Measurements from ENCODE around the gene XRCC4.
"Not testable (repeated sequence)": the region's sequence is repeated elsewhere in the genome, so short reads cannot be mapped to it uniquely, and the experiment has no call there.

XRCC4 gene

DNA sequence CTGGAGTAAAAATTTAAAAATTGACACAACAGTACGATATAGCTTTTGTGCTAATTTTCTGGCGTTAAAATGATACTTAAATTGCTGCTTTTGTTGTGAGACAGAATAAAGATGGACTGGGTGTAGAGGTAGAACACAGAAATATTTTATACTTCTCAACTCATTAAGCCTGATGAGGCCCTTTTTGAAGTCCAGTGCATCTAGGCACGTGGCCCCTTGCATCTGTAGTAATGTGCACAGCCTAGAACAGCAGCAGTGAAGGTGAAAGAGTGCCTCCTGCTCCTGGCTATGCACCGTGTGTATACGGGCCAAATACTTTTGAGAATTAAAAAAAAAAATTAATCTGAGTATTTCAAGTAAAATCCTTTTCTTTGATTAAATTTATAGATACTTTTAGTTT, 115.6 kb downstream of the XRCC4 start:
- no peak for DNase-seq

DNA sequence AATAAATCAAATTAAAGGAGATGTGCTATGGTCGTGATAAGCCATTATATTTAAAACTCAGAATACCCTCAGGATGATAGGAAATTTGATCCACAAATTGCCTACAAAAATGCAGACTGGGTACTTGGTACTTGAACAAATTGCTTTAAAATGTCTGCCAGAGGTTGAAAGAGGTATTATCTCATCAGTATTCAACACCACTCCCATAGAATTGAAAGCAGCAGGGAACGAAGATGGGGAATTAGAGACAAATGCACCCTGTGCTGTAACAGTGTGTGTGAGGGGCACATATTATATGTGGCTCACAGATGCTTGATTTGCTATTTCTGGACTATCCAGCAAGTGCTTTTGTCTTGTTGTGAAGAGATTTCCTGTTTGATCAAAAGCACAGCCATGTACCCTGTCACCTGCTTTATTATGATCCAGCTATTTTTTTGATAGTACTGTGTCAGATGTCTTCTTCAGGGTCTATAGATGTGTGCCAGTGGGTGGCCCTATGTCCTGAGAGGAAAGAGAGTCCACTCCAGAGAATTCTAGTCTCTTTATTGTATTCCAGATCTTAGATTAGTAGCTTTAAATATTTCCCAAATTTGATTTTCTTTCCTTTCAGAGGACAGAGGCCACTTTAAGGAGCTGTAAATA, 120.1 kb downstream of the XRCC4 start:
- DNase-seq, result no peak

DNA sequence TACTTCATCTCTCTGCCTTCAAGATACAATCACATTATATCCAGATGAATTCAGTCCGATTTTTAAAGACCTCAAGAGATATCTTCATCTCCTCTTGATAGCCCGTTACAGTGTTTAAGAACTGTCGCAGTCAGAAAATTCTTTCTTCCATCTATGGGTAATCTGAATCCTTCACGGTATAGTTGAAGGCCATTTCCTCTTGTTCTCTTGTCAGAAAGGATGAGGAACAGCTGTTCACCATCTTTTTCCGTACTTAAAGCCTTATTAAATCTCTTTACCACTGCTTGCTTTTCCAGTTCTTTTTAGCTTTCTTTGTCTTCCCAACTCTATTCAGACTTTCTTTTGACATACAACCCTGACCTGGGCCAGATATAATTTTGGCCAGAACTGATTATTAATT, 121.8 kb downstream of the XRCC4 start:
- DNase-seq, result no peak

DNA sequence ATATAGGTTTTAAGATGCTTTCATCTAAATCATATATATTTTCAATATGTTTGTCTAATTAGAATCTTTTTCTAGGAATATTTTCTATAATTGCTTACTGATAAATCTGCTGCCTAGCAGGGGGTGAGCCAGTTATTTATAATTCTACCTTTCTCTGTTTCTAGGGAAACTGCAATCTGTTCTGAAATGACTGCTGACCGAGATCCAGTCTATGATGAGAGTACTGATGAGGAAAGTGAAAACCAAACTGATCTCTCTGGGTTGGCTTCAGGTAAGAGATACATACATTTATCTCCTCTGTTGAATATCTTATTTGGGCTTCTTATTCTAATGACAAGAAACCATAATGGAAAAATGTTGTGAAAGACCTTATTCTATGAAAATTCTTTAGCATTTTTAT, 127.3 kb downstream of the XRCC4 start:
- DNase-seq, result no peak

DNA sequence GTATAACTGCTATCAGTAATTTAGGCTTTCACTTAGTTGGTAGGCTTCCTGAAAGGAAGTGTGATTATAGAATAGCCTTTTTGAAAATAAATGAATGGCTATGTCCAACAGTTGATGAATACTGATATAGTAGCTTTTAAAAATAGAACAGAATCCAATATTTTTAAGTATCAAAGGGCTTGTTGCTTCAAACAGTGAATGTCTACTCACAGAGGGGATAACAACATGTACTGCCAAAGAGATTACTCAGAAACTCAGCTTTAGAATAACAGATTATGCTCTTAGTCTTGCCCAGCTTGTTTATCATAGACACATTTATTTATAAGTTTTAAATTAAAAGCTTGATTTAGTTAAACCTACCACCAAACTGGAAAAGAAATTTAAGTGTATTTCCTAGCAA, 132.6 kb downstream of the XRCC4 start:
- DNase-seq, result no peak

DNA sequence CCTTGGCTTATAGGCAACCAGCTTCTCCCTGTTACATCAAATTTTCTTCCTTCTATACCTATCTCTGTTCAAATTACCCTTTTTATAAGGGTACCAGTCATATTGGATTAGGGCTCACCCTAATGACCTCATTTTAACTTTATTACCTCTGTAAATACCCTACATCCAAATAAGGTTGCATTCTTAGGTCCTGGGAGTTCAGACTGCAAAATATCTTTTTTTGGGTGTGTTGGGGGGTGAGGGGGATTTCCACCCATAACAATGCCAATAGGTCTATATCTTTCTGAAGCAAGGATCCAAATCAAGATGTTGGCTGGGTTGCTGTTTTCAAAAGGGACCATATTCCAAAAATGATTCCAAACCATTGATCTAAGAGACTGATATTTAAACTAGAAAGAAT, 141.7 kb downstream of the XRCC4 start:
- DNase-seq, result no peak

DNA sequence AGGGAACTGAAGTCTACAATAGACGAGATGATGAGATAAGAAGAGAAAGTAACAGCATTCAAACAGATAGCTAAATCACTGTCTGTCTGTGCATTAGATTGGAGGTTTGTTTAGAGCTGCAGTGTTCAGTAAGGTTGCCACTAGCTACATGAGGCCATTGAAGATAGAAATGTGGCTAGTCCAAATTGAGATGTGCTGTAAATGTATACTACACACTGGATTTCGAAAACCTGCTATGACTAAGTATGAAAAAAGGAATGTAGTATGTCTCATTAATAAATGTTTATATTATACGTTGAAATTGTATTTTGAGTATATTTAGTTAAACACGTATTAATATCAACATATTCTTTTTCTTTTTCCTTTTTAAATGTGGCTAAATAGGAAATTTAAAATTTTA, 142.1 kb downstream of the XRCC4 start:
- no peak for DNase-seq

DNA sequence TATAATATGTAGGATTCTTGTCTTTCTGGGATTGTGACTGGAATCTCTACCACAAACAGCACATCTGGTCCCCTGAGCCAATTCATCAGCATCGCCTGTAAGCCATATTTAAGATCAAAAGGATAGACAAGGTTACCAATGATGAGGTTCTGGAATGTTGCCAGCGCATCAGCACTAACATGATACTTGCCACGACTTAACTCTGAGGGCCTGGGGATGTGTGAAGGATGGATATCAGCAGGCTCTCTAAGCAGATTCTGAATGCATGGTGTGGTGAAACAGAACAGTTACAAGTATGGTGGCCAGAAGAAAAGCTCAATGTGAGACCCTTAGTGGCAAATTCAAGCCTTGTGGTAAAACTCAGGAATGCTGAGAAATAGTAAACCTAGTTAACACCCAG, 143.0 kb downstream of the XRCC4 start:
- no peak for DNase-seq

DNA sequence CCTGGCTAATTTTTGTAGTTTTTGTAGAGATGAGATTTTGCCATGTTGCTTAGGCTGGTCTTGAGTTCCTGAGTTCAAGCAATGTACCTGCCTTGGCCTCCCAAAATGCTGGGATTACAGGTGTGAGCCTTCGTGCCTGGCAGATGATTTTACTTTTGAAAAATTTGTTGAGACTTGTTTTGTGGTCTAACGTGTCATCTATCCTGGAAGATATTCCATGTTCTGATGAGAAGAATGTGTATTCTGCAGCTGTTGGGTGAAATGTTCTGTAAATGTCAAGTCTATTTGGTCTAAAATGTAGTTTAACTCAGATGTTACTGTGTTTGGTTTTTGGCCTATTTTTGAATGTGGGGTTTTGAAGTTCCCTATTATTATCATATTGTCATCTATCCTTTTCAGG, 145.6 kb downstream of the XRCC4 start:
- no peak for DNase-seq

DNA sequence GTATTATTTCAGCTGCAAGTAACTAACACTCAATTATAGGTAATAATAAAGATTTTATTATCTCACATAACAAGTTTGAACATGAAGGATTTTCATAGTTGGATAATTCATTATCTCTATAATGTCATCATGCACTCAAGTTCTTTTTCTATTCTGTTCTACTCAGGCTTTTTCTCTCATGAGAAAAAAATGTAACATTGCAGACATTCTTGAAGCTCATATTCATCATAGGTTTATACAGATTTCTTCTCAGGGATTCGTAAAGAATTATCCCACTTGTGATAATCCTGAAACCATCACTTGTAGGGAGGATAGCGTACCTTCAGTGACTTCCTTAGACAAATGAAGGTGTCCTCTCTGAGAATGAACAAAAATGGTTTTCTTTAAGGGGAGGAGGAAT, 150.3 kb downstream of the XRCC4 start:
- no peak for DNase-seq

DNA sequence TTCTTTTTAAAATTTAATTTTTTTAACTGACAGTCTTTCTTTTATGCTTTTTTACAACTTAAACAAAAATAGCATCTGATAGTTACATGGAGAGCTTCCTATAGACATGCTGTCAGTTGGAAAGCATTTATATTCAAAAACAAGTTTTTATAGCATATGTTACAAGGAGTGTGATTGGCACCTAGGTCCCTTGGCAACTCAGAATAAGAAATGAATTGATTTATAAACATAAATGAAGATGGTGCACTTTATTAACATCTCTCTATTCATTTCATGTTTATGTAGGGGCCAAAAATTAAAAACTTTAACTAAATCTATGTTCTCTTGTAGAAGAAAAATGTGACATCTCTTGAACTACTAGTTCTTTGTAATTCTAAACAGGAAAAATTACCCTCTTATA, 153.2 kb downstream of the XRCC4 start:
- DNase-seq, result no peak

DNA sequence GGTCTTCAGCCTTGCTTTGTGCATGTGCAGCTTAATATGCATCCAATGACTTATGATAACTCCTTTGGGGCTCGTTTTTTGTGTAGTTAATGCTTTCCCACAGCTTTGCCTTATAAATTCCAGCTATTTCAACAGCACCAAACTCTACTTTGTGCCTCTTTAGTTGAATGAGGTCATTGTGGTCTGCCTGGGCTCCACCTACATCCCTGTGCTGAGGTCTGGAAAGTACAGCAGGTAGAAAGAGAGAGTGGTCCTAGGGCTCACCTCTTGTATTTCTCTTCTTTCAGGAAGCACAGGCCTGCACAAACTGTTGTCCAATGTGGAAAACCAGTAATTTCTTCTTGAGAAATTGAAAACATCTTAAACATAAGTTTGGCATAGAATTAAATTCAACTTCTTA, 167.2 kb downstream of the XRCC4 start:
- DNase-seq, result no peak

DNA sequence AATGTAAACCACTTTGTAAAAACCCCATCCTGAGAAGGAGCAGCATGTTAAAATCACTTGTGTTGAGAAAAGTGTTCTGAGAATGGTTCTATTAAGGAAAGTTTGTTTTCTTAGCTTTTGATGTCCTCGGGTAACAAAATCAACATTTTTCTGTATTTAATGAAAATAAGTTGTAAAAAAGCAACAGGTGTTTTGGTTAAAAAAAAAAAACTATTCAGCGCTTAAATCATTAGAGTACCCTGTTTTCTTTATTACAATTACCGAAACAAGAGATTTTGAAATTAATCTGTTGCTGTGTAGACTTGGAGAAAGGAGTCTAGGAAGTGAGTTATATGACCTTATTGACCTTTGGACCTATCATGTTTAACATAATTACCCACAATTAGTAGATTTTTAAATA, 167.7 kb downstream of the XRCC4 start:
- DNase-seq, result no peak

DNA sequence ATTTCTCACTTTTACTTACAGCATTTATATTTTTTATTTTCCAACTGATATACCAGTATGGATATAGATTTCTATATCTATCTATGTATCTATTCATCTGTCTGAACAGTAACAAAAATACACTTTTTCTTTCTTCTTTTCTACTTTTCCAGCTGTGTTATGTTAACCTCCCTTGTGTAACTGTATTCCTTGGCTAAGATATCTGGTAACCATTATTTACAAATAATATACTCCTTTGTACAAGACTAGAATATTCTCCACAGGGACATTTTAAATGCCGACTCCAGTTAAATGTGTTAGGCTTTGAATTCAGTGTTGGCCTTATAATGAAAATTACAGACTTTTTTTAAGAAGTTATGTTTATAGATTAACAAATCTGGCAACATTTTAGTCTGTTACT, 168.7 kb downstream of the XRCC4 start:
- DNase-seq, result no peak

DNA sequence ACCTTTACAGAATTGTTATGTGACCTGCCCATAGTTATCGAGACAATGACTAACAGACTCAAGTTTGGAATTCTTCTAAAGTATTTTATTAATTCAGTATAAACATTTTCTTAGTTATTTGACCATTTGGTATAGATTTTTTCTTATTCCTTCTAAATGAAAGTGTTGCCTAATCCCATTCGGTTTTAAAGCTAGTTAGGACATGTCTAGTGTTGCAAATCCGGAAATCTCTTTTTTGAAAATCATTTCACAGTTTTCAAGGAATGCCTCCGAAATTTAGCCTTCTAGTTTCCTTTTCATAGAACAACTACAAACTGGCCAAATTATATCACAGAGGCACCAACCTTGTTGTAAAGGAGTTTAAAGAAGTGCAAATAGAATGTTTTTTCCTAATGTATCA, 171.8 kb downstream of the XRCC4 start:
- no peak for DNase-seq

DNA sequence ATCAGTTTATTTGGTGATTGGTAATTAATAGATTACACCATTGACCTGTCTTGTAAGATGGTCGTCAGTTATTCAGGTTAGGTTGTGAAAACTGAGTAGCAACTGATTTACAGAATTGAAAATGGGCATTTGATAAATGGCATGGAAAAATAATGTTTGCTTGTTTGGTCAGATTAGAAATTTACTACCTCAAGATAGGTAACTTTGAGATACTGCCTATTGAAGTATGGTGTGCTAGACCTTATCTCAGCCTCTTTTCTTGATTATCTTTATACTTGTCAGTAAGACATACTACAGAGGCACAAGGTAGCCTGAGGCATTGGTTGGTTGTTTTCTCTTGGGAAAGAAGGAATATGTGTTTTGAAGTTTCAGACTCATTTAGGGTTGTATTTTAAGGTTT, 174.5 kb downstream of the XRCC4 start:
- no peak for DNase-seq

DNA sequence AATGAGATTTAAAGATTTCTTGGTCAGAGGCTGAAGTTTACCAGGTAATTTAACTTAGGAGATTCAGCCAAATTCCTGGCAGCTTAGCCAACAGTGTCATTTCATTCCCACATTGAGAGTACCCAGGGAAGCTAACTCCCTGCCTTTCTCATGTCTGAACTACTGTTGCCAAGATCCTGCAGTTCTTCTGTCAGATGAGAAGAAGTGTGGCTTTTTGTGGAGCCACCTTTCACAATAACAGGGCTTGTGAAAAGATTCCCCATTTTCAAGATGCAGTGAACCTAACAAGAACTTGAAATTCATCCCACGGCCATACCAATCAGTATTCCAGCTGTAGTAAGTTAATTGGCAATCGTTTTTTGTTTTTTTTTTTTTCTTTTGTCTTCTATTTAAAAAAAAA, 176.4 kb downstream of the XRCC4 start:
- no peak for DNase-seq

DNA sequence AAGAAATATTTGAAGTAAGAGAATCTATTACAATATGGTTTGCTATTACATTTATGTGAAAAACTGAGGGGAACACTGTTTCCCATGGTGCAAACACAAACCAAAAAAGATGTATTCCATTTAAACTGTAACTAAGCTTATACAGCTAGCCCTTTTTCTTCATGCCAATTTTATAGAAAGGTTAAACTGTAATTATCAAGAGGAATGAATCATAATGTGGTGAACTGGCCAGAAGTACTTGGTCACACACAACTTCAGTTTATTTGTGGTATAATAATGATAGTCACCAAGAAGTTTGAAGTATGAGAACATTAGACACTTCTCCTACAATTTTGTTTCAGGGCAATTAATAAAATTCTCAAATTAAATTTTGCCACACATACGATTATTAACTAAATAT, 177.9 kb downstream of the XRCC4 start:
- DNase-seq, result no peak

DNA sequence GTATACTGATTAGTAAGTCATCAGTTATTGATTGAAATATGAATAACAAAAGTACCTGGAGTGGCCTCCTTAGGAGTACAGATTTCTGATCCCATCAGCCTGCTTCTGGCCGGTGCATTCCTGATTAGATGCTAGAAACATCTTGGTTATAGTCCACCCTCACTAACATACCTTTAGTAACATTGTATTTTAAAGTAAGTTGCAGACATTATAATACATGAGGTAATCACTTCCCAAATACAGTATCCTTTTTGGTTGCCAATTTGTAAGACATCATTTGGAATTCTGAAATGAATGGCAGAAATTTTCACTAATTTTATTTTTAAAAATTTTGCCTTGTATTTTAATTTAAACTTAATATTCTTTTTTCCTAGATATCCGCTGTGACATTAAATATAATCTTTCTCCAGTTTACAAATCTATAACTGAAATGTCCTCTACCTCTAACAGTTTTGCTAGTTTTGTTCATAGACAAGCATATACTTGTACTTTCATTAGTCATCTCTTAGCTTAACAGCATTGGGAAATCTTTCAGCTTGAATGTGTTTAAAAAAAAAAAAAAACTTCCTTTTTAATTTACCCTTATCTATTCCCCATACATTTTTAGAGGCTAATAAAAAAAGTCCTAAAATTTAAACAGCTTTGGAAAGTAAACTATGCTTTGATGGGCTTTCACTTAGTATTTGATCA, 178.9 kb downstream of the XRCC4 start:
- DNase-seq, result no peak

DNA sequence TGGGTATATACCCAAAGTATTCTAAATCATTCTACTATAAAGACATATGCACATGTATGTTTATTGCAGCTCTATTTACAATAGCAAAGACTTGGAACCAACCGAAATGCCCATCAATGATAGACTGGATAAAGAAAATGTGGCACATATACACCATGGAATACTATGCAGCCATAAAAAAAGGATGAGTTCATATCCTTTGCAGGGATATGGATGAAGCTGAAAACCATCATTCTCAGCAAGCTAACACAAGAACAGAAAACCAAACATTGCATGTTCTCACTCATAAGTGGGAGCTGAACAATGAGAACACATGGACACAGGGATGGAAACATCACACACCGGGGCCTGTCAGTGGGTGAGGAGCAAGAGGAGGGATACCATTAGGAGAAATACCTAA, 180.3 kb downstream of the XRCC4 start:
- not testable (repeated sequence) for DNase-seq

DNA sequence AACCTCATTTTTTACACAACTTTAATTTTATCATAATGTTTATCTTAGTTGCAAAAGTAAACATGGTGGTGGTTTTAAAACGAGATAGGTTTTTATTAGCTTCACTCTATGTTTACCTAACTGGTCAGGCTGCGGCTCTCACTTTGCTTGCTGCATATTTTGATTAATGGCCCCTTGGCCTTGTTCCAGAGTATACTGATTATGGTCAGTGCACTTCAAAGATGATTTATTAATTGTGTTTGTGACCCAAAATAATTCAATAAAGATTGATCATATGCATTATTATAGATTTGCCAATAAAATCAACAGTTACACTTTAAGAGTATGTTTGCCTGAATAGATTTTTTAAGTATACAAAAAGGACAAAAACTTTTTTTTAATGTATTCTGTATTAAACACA, 188.0 kb downstream of the XRCC4 start:
- no peak for DNase-seq

DNA sequence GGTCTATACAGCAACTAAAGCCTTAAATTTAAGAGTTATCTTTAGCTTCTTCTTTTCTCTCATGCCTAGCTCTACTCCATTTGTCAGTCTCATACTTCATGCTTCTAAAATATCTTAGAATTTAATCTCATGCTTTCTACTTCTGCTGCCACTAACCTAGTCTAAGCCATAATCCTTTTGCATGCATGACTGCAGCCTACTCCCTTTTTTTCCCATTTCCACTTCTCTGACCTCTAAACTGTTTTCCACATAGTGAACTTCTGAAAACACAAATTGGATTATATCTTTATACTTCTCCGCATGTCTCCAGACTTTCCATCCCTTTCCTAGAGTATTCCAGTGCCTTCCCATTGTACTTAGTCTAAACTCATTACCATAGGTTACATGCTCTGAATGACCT, 193.0 kb downstream of the XRCC4 start:
- no peak for DNase-seq

DNA sequence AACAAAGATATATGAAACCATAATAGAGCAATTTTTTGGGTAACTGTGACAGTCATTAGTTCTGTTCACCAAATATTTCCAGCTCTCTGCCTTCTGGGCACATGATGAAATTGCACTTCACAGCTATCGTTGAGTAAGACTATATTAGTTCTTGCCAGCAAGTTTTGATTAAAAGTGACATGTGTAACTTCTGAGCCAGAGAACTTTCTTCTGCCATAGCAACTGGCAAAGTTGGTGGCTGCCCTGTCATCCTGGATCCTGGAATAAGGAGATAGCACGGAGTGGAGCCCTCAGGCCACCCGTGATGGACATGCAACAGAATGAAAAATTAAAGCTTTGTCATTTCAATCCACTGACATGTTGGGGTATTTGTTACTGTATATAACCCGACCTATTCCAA, 199.8 kb downstream of the XRCC4 start:
- DNase-seq, result no peak

DNA sequence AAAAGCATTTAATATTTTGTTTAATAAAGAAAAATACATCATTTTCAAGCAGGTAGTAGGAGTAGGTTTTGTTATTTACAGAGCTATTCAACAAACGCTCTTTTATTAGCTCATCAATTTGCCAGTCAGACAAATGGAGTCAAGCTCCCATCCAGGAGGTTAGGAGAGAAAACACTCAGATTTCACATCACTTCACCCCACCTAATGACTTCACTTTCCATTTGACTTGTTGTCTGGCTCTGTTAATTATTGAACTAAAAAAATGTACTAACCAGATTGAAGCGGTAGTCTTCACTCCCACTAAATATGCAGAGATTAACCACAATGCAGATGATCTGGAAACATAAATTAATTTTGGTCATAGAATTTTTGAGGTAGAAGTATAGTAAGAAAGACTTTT, 200.6 kb downstream of the XRCC4 start:
- no peak for DNase-seq

DNA sequence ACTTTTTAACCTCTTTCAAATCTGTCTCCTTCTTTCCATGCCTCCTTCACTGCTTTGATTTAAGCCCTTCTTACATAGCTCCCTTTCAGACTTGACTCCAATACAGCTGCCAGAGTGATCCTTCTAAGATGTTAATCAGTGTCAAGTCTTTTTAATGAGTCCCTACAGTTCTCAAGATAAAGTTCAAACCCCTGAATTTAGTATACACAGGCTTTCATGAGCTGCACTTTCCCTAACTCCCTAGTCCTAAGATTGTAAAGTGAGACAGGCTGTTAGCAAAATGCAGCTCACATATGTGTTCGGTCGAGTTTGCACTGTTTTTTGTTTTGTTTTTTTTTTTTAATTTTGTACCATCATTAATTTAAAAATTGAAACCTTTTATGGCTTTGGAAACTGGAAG, 203.8 kb downstream of the XRCC4 start:
- no peak for DNase-seq

Measured in CD4-positive, alpha-beta T cell treated with Interleukin-6 for 4 hours (primary cell).